ENCODE measurements around the gene MFSD1. TPM values are rescaled to one million over a fixed set of nuclear protein-coding genes. Genes with fewer than 3 reads are reported as not detected.

The MFSD1 gene
- total RNA-seq, 2 experiments from 2014 or later = 7.2 to 7.6 TPM

DNA sequence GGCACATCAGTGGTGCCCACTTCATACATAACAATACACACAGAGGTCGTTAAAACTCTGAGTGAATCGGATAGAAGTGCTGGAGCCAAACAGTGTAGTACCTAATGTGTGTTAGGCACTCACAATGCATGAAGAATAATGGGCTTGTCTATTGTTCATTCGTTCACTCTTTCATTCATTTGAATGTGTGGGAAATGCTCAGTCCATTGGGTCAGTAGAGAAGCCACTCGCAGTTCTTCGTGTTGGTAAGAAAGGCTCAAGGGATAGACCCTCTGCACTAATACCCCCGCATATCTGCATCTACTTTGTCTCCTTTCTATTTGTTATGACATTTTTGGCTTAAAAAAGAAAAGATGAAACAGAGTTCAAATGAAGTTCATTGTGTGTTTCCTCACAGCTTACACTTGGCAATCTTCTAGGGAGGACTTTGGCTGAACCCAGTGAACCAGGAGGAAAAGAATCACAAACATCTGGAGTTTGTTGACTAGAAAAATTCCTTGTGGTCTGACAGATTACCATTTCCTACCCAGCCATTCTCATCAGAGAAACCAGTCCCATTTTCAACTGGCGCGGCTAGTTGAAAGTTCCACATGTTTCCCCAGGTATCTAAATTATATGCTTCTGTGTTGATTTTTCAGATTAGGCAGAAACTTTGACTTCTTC, 32.8 kb upstream of the MFSD1 start:
- H3K27me3 Mint-ChIP-seq = no peaks in the 10 kb centered on the region
- H3K4me3 Mint-ChIP-seq = no peak overlapping the region
- no peak overlapping the region for H3K4me3 ChIP-seq (ENCODE audit: low read length)
- ATAC-seq (ENCODE audit: poor library complexity) (no peak), DNase-seq (no peak)
- ChIA-PET CTCF (no interaction called here), POLR2A (no interaction called here)
- H3K4me1 Mint-ChIP-seq (ENCODE audit: low read depth) = no peaks in the 10 kb centered on the region
- H3K36me3 ChIP-seq (ENCODE audit: insufficient read depth, low read length) = no peaks in the 10 kb centered on the region
- no peak overlapping the region for H3K27ac ChIP-seq (ENCODE audit: low read depth in 1 of 2, low read length in 2 of 2)
- H3K27me3 ChIP-seq (ENCODE audit: control insufficient read depth in 1 of 2, insufficient read depth in 2 of 2, low read length in 2 of 2) = no peaks in the 10 kb centered on the region
- H3K36me3 Mint-ChIP-seq (ENCODE audit: low read depth) = no peaks in the 10 kb centered on the region
- no peak overlapping the region for H3K27ac Mint-ChIP-seq
- no peaks in the 10 kb centered on the region for H3K4me1 ChIP-seq (ENCODE audit: insufficient read depth, low read length)
- H3K9me3 ChIP-seq (ENCODE audit: control insufficient read depth in 1 of 2, insufficient read depth in 1 of 2, low read length in 2 of 2) = no peaks in the 10 kb centered on the region
- no peaks in the 10 kb centered on the region for H3K9me3 Mint-ChIP-seq
- TF ChIP-seq, protein P1, sequence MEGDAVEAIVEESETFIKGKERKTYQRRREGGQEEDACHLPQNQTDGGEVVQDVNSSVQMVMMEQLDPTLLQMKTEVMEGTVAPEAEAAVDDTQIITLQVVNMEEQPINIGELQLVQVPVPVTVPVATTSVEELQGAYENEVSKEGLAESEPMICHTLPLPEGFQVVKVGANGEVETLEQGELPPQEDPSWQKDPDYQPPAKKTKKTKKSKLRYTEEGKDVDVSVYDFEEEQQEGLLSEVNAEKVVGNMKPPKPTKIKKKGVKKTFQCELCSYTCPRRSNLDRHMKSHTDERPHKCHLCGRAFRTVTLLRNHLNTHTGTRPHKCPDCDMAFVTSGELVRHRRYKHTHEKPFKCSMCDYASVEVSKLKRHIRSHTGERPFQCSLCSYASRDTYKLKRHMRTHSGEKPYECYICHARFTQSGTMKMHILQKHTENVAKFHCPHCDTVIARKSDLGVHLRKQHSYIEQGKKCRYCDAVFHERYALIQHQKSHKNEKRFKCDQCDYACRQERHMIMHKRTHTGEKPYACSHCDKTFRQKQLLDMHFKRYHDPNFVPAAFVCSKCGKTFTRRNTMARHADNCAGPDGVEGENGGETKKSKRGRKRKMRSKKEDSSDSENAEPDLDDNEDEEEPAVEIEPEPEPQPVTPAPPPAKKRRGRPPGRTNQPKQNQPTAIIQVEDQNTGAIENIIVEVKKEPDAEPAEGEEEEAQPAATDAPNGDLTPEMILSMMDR (IDR thresholded peaks at IDR 0.05) = no peak
- intact Hi-C loops (cut with DNase I, micrococcal nuclease) = no loop called here

DNA sequence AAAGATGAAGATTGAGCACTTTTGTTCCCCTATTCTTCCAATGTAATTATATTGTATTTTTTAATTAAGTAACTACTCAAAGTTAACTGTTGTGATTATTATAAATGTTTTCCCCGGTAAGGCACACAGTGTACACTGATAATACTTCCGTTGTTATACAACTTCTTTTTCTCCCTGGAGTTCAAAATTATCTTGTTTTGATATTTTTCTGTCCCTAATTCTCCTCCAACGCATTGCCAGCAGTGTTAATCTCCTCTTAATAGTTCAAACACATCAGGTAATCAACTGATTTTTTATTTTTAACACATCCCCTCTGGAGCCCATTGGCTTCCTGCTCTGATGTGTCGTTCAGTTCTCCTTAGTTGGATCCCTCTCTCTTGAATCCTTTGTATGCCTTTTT, 32.3 kb upstream of the MFSD1 start:
- H3K27ac ChIP-seq (ENCODE audit: low read depth in 1 of 2, low read length in 2 of 2) = no peak overlapping the region
- H3K4me1 Mint-ChIP-seq (ENCODE audit: low read depth) = no peaks in the 10 kb centered on the region
- H3K27me3 Mint-ChIP-seq = no peaks in the 10 kb centered on the region
- POLR2A ChIA-PET = no interaction called here
- H3K27ac Mint-ChIP-seq = no peak overlapping the region
- intact Hi-C loops (cut with DNase I, micrococcal nuclease) = no loop called here
- no peaks in the 10 kb centered on the region for H3K9me3 ChIP-seq (ENCODE audit: control insufficient read depth in 1 of 2, insufficient read depth in 1 of 2, low read length in 2 of 2)
- H3K4me3 Mint-ChIP-seq = no peak overlapping the region
- H3K4me1 ChIP-seq (ENCODE audit: insufficient read depth, low read length) = no peaks in the 10 kb centered on the region
- no peaks in the 10 kb centered on the region for H3K36me3 Mint-ChIP-seq (ENCODE audit: low read depth)
- DNase-seq (no peak), ATAC-seq (ENCODE audit: poor library complexity) (no peak)
- no peaks in the 10 kb centered on the region for H3K9me3 Mint-ChIP-seq
- TF ChIP-seq, protein P1 (IDR thresholded peaks at IDR 0.05) = no peak
- CTCF ChIA-PET = no interaction called here
- no peaks in the 10 kb centered on the region for H3K36me3 ChIP-seq (ENCODE audit: insufficient read depth, low read length)
- H3K4me3 ChIP-seq (ENCODE audit: low read length) = no peak overlapping the region
- H3K27me3 ChIP-seq (ENCODE audit: control insufficient read depth in 1 of 2, insufficient read depth in 2 of 2, low read length in 2 of 2) = no peaks in the 10 kb centered on the region

DNA sequence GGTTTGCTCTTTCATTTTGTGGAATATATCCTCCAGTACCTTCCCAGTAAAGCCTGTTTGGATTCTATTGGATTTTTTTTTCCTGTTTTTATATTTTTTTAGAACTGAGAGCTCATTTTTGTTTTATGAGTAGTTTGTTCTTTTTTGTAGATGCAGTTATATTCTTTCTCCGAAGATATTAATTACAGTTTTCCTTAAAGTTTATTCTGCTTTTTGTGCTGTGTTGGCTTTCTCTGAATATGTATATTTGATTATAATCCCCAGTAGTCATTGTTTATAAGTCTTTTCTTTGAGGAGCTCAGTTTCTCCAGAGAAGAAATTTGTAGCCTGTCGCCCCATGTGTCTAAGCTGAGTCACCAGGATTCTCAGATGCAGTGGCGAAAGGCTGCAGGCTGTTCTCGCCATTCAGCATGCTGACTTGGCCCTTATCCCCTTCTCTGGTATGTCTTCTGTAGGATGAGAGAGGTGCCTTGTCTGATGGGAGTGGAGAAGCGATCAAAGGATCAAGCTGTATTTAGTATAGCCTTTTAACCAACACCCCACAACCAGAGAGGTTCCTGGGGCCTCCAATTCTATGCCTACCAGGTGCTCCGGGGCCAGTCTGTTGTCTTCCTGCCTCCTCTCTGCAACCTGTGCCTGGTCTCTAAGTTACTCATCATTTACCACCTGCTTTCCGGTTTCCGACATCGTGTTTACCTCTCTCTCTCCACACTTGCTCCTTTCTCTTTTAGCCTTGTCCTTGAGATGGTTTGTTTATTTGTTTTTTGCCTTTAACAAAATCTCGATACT, 31.7 kb upstream of the MFSD1 start:
- Mint-ChIP-seq H3K27ac (no peak overlapping the region), H3K9me3 (no peaks in the 10 kb centered on the region), H3K4me1 (ENCODE audit: low read depth) (no peaks in the 10 kb centered on the region), H3K27me3 (no peaks in the 10 kb centered on the region), H3K4me3 (no peak overlapping the region), H3K36me3 (ENCODE audit: low read depth) (no peaks in the 10 kb centered on the region)
- H3K27me3 ChIP-seq (ENCODE audit: control insufficient read depth in 1 of 2, insufficient read depth in 2 of 2, low read length in 2 of 2) = no peaks in the 10 kb centered on the region
- H3K36me3 ChIP-seq (ENCODE audit: insufficient read depth, low read length) = no peaks in the 10 kb centered on the region
- DNase-seq = no peak
- intact Hi-C loops (cut with DNase I, micrococcal nuclease) = no loop called here
- no peaks in the 10 kb centered on the region for H3K9me3 ChIP-seq (ENCODE audit: control insufficient read depth in 1 of 2, insufficient read depth in 1 of 2, low read length in 2 of 2)
- POLR2A ChIA-PET = no interaction called here
- TF ChIP-seq, protein P1 (IDR thresholded peaks at IDR 0.05) = no peak
- ATAC-seq (ENCODE audit: poor library complexity) = no peak
- no peak overlapping the region for H3K27ac ChIP-seq (ENCODE audit: low read depth in 1 of 2, low read length in 2 of 2)
- H3K4me1 ChIP-seq (ENCODE audit: insufficient read depth, low read length) = no peaks in the 10 kb centered on the region
- H3K4me3 ChIP-seq (ENCODE audit: low read length) = no peak overlapping the region
- CTCF ChIA-PET = no interaction called here

All from CD4-positive, alpha-beta T cell (primary cell).